ENCODE data around the gene LIPC. TPM values are rescaled to one million over a fixed set of nuclear protein-coding genes. Genes with fewer than 3 reads are reported as not detected.

Gene LIPC
- total and polyA plus RNA-seq, 2 donors = 2.0 to 2.4 TPM

GRCh38 chr15:58401991-58402649 is 29.7 kb upstream of the LIPC start:
- 88% methylated on average over 8 of the region's 8 CpGs for WGBS
- Histone ChIP-seq H3K27me3 (ENCODE audit: control insufficient read depth in 2 of 2, insufficient read depth in 1 of 2, low read length in 1 of 2) (no peaks in the 10 kb centered on the region), H3K36me3 (ENCODE audit: control insufficient read depth in 2 of 2, insufficient read depth in 2 of 2, low read length in 1 of 2) (no peaks in the 10 kb centered on the region), H3K4me1 (ENCODE audit: control insufficient read depth in 2 of 2, insufficient read depth in 2 of 2, low read length in 2 of 2) (peaks cover 0 to under 1% of the 10 kb centered on the region in 2 donors), H3K9me3 (ENCODE audit: control insufficient read depth in 2 of 2, insufficient read depth in 1 of 2, low read length in 1 of 2) (no peaks in the 10 kb centered on the region), H3K27ac (ENCODE audit: low read depth in 1 of 2, low read length in 1 of 2) (no peak overlapping the region), H3K4me3 (ENCODE audit: low read length in 2 of 2) (no peak overlapping the region)
- DNase-seq (ENCODE audit: low read depth in 6 of 9, low spot score in 9 of 9) = no peak

GRCh38 chr15:58403581-58403980 is 28.2 kb upstream of the LIPC start:
- H3K4me3 ChIP-seq (ENCODE audit: low read length in 2 of 2) = no peak overlapping the region
- H3K27me3 ChIP-seq (ENCODE audit: control insufficient read depth in 2 of 2, insufficient read depth in 1 of 2, low read length in 1 of 2) = no peaks in the 10 kb centered on the region
- WGBS = 92% methylated on average over 4 of the region's 4 CpGs
- no peak overlapping the region for H3K27ac ChIP-seq (ENCODE audit: low read depth in 1 of 2, low read length in 1 of 2)
- H3K9me3 ChIP-seq (ENCODE audit: control insufficient read depth in 2 of 2, insufficient read depth in 1 of 2, low read length in 1 of 2) = no peaks in the 10 kb centered on the region
- no peak for DNase-seq (ENCODE audit: low read depth in 6 of 9, low spot score in 9 of 9)
- H3K4me1 ChIP-seq (ENCODE audit: control insufficient read depth in 2 of 2, insufficient read depth in 2 of 2, low read length in 2 of 2) = peaks cover 0 to 10% of the 10 kb centered on the region in 2 donors
- H3K36me3 ChIP-seq (ENCODE audit: control insufficient read depth in 2 of 2, insufficient read depth in 2 of 2, low read length in 1 of 2) = no peaks in the 10 kb centered on the region

DNA sequence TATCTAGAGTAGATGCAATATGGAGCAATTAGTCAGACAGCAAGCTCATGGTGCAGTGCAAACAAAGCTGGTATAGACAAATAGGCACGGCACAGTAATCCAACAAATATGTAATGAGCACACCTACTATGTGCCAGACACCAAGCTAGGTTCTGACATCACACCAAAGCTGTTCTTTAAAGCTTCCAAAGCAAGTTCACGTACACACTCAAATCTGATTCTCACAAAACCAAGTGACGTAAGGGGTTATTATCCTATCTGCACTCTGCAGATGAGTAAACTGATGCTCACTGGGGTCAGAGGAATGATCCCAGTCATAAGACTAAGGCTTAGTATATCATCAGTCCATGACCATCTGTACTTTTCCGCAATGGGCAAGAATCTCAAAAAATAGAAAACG is 27.8 kb upstream of the LIPC start:
- Histone ChIP-seq H3K27me3 (ENCODE audit: control insufficient read depth in 2 of 2, insufficient read depth in 1 of 2, low read length in 1 of 2) (no peaks in the 10 kb centered on the region), H3K4me3 (ENCODE audit: low read length in 2 of 2) (no peak overlapping the region), H3K27ac (ENCODE audit: low read depth in 1 of 2, low read length in 1 of 2) (no peak overlapping the region), H3K4me1 (ENCODE audit: control insufficient read depth in 2 of 2, insufficient read depth in 2 of 2, low read length in 2 of 2) (peaks cover 0 to 10% of the 10 kb centered on the region in 2 donors), H3K9me3 (ENCODE audit: control insufficient read depth in 2 of 2, insufficient read depth in 1 of 2, low read length in 1 of 2) (no peaks in the 10 kb centered on the region), H3K36me3 (ENCODE audit: control insufficient read depth in 2 of 2, insufficient read depth in 2 of 2, low read length in 1 of 2) (no peaks in the 10 kb centered on the region)
- 98% methylated on average over 5 of the region's 5 CpGs for WGBS
- DNase-seq (ENCODE audit: low read depth in 6 of 9, low spot score in 9 of 9) = no peak

DNA sequence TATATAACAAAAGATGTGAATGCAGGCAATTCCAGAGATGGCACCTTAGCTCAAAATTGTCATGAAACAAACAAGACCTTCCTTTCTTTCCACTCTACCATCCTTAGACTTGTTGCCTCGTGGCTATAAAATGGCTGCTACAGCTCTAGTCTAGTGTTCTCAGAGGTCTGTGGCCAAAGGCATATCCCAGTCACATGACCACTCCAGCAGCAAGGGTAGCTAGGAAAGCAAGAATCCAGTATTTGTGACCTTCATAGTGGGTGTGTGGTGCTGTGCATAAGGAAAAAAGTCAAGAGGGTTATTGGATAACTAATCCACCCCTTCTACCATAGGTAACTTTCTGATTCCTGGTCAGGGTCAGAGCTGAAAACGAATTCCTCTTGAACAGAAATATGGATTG is 27.1 kb upstream of the LIPC start:
- no peaks in the 10 kb centered on the region for H3K9me3 ChIP-seq (ENCODE audit: control insufficient read depth in 2 of 2, insufficient read depth in 1 of 2, low read length in 1 of 2)
- H3K4me1 ChIP-seq (ENCODE audit: control insufficient read depth in 2 of 2, insufficient read depth in 2 of 2, low read length in 2 of 2) = peaks cover 0 to 12% of the 10 kb centered on the region in 2 donors
- H3K36me3 ChIP-seq (ENCODE audit: control insufficient read depth in 2 of 2, insufficient read depth in 2 of 2, low read length in 1 of 2) = no peaks in the 10 kb centered on the region
- H3K4me3 ChIP-seq (ENCODE audit: low read length in 2 of 2) = no peak overlapping the region
- no peaks in the 10 kb centered on the region for H3K27me3 ChIP-seq (ENCODE audit: control insufficient read depth in 2 of 2, insufficient read depth in 1 of 2, low read length in 1 of 2)
- no peak for DNase-seq (ENCODE audit: low read depth in 6 of 9, low spot score in 9 of 9)
- 98% methylated on average over 2 of the region's 2 CpGs for WGBS
- no peak overlapping the region for H3K27ac ChIP-seq (ENCODE audit: low read depth in 1 of 2, low read length in 1 of 2)

DNA sequence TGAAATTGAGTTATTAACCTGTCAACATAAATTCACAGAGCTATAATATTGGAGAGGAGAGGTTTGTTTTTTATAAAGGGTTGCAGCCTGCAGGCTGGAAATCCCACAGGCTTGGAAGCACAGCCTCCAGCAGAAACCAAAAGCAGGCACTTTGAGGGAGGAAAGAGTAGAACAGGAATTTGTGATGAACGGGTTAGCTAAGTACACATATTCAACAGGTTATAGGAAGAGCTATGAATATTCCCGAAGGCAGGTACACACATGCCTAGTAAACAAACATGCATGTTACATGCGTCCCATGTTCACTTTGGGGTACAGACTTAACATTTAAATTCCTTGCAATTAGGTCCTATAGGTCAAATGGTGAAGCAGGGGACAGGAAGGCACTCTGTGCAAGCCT is 25.9 kb upstream of the LIPC start:
- 96% methylated on average over 3 of the region's 3 CpGs for WGBS
- Histone ChIP-seq H3K27ac (ENCODE audit: low read depth in 1 of 2, low read length in 1 of 2) (no peak overlapping the region), H3K27me3 (ENCODE audit: control insufficient read depth in 2 of 2, insufficient read depth in 1 of 2, low read length in 1 of 2) (no peaks in the 10 kb centered on the region), H3K36me3 (ENCODE audit: control insufficient read depth in 2 of 2, insufficient read depth in 2 of 2, low read length in 1 of 2) (no peaks in the 10 kb centered on the region), H3K9me3 (ENCODE audit: control insufficient read depth in 2 of 2, insufficient read depth in 1 of 2, low read length in 1 of 2) (no peaks in the 10 kb centered on the region), H3K4me1 (ENCODE audit: control insufficient read depth in 2 of 2, insufficient read depth in 2 of 2, low read length in 2 of 2) (peaks cover 0 to 19% of the 10 kb centered on the region in 2 donors), H3K4me3 (ENCODE audit: low read length in 2 of 2) (no peak overlapping the region)
- DNase-seq (ENCODE audit: low read depth in 6 of 9, low spot score in 9 of 9) = no peak

- Histone ChIP-seq H3K27ac (ENCODE audit: low read depth in 1 of 2, low read length in 1 of 2) (no peak overlapping the region), H3K36me3 (ENCODE audit: control insufficient read depth in 2 of 2, insufficient read depth in 2 of 2, low read length in 1 of 2) (no peaks in the 10 kb centered on the region), H3K4me1 (ENCODE audit: control insufficient read depth in 2 of 2, insufficient read depth in 2 of 2, low read length in 2 of 2) (peaks cover 0 to 19% of the 10 kb centered on the region in 2 donors), H3K27me3 (ENCODE audit: control insufficient read depth in 2 of 2, insufficient read depth in 1 of 2, low read length in 1 of 2) (no peaks in the 10 kb centered on the region), H3K9me3 (ENCODE audit: control insufficient read depth in 2 of 2, insufficient read depth in 1 of 2, low read length in 1 of 2) (no peaks in the 10 kb centered on the region), H3K4me3 (ENCODE audit: low read length in 2 of 2) (no peak overlapping the region)
- DNase-seq (ENCODE audit: low read depth in 6 of 9, low spot score in 9 of 9) = no peak
- WGBS = 98% methylated on average over 3 of the region's 3 CpGs
These were observed 25.0 kb upstream of the LIPC start for GRCh38 chr15:58406811-58407210.

GRCh38 chr15:58407236-58407775 is 24.5 kb upstream of the LIPC start:
- H3K4me3 ChIP-seq (ENCODE audit: low read length in 2 of 2) = no peak overlapping the region
- WGBS = 74% methylated on average over 1 of the region's 1 CpG
- H3K27ac ChIP-seq (ENCODE audit: low read depth in 1 of 2, low read length in 1 of 2) = no peak overlapping the region
- H3K36me3 ChIP-seq (ENCODE audit: control insufficient read depth in 2 of 2, insufficient read depth in 2 of 2, low read length in 1 of 2) = no peaks in the 10 kb centered on the region
- no peaks in the 10 kb centered on the region for H3K9me3 ChIP-seq (ENCODE audit: control insufficient read depth in 2 of 2, insufficient read depth in 1 of 2, low read length in 1 of 2)
- peak in 3 of 9 donors; percentile 8 to 33 (median 16) for DNase-seq (ENCODE audit: low read depth in 6 of 9, low spot score in 9 of 9)
- no peaks in the 10 kb centered on the region for H3K27me3 ChIP-seq (ENCODE audit: control insufficient read depth in 2 of 2, insufficient read depth in 1 of 2, low read length in 1 of 2)
- peaks cover 0 to 19% of the 10 kb centered on the region in 2 donors for H3K4me1 ChIP-seq (ENCODE audit: control insufficient read depth in 2 of 2, insufficient read depth in 2 of 2, low read length in 2 of 2)

GRCh38 chr15:58407778-58408177 is 24.0 kb upstream of the LIPC start:
- no peaks in the 10 kb centered on the region for H3K27me3 ChIP-seq (ENCODE audit: control insufficient read depth in 2 of 2, insufficient read depth in 1 of 2, low read length in 1 of 2)
- H3K27ac ChIP-seq (ENCODE audit: low read depth in 1 of 2, low read length in 1 of 2) = no peak overlapping the region
- H3K4me1 ChIP-seq (ENCODE audit: control insufficient read depth in 2 of 2, insufficient read depth in 2 of 2, low read length in 2 of 2) = peaks cover 0 to 19% of the 10 kb centered on the region in 2 donors
- H3K36me3 ChIP-seq (ENCODE audit: control insufficient read depth in 2 of 2, insufficient read depth in 2 of 2, low read length in 1 of 2) = no peaks in the 10 kb centered on the region
- no peak overlapping the region for H3K4me3 ChIP-seq (ENCODE audit: low read length in 2 of 2)
- no peak for DNase-seq (ENCODE audit: low read depth in 6 of 9, low spot score in 9 of 9)
- 96% methylated on average over 4 of the region's 4 CpGs for WGBS
- H3K9me3 ChIP-seq (ENCODE audit: control insufficient read depth in 2 of 2, insufficient read depth in 1 of 2, low read length in 1 of 2) = no peaks in the 10 kb centered on the region

DNA sequence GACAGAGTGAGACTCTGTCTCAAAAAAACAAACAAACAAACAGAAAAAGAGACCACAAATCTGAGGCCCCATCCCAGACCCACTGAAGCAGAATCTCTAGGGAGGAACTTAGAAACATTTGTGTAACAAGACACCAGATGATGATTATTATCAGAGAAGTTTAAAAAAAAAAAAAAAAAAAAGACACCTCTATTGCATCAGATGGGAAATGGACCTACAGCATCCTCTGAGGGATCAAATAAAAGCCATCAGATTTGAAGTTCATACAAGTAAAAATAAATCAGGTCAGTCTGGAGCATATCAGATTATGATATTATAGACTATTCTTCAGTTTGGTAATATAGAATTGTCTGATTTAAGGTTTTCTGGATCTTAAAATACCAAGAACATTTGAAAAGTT is 21.9 kb upstream of the LIPC start:
- H3K27ac ChIP-seq (ENCODE audit: low read depth in 1 of 2, low read length in 1 of 2) = peak overlapping the region in 1 of 2 donors; percentile 80
- H3K36me3 ChIP-seq (ENCODE audit: control insufficient read depth in 2 of 2, insufficient read depth in 2 of 2, low read length in 1 of 2) = no peaks in the 10 kb centered on the region
- DNase-seq (ENCODE audit: low read depth in 6 of 9, low spot score in 9 of 9) = peak in 1 of 9 donors; percentile 5
- H3K4me1 ChIP-seq (ENCODE audit: control insufficient read depth in 2 of 2, insufficient read depth in 2 of 2, low read length in 2 of 2) = peaks cover 0 to 19% of the 10 kb centered on the region in 2 donors
- H3K27me3 ChIP-seq (ENCODE audit: control insufficient read depth in 2 of 2, insufficient read depth in 1 of 2, low read length in 1 of 2) = no peaks in the 10 kb centered on the region
- no peaks in the 10 kb centered on the region for H3K9me3 ChIP-seq (ENCODE audit: control insufficient read depth in 2 of 2, insufficient read depth in 1 of 2, low read length in 1 of 2)
- no peak overlapping the region for H3K4me3 ChIP-seq (ENCODE audit: low read length in 2 of 2)
